HG03520 (cell line): ENCODE data around the gene CHL1.
A peak's percentile ranks its signal among the peaks of the same experiment; 100 is the strongest.

Experiments used
- ATAC-seq: cut with Tn5 transposase; IDR thresholded peaks from one replicate; pipeline ENCODE4 v1.9.1; 2021; ENCODE audit warnings: mild to moderate bottlenecking, moderate library complexity; ENCODE audit not compliant: unreplicated experiment

Gene CHL1

GRCh38 chr3:330494-331115 is 134.0 kb downstream of the CHL1 start:
- ATAC-seq, result no peak

GRCh38 chr3:331881-332280 is 135.3 kb downstream of the CHL1 start:
- no peak for ATAC-seq

DNA sequence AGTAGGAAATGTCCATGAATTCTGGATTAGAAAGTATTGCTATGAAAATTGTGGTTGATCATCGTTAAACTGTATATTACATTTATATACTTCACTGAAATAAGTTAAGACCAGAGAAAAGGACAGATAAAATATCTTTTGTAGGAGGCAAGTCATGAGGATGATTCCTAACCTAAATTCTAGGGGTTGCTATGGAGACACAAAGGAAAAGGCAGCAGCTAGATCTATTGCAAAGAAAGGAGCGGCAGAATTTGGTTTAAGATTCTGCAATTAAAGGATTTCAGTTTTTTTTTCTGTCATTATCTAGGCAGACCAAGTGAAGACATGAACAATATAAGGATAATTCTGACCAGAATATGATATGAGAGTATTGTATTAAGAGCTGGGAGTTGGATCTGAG is 136.1 kb downstream of the CHL1 start:
- no peak for ATAC-seq

DNA sequence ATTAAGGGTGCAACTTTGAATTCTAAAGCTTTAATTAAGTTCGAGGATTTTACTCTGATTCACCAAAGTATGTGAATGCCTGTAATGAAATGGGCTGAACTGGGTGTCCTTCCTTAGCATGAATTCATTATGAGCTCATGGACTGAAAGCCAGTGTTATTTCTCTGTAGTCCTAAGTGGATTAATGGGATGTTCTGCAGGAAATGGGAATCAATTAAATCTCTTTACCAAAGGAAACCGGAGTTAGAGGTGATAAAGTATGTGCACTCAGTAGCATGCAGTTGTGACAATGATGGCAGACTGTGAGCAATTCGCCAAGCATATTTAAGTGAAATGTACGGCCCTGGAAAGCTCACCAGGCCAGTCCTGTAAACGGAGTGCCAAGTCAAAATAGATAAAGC is 138.7 kb downstream of the CHL1 start:
- no peak for ATAC-seq

GRCh38 chr3:339351-339750 is 142.8 kb downstream of the CHL1 start:
- ATAC-seq, result no peak

DNA sequence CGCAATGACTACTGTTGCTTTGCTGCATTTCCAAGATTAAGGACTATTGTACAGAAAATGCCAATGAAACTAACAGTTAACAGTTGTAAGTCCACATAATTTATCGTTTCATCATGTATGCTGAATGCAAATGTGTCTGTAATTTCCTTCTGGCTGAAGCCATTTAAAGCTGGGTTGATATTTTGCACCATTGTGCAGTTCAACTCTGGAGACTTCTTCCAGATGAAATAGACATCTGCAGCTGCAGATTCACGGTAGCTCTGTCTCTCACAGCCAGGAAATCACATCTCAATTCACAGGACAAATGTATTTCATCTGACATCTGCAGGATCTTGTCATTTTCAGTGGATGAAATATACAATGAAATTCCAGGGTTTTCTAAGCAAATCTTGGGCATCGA is 145.4 kb downstream of the CHL1 start:
- no peak for ATAC-seq

DNA sequence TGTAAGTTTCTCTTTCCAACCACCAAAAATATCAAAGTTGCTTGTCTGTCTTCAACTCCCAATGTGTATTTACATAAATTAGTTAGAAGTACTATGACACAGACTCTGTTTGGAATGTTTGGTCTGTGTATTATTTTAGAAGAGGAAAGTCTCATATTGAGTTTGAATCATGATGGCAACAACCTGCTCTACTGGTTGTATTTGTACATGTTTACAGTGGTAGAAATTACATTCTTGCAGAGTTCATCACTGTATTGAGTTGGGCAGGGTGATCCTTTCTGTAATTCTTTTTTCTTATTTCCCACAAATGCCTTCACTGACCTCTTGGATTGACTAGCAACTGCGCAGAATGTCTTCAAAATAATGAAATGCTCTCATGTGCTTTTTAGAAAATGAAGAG is 149.6 kb downstream of the CHL1 start:
- ATAC-seq, result no peak

DNA sequence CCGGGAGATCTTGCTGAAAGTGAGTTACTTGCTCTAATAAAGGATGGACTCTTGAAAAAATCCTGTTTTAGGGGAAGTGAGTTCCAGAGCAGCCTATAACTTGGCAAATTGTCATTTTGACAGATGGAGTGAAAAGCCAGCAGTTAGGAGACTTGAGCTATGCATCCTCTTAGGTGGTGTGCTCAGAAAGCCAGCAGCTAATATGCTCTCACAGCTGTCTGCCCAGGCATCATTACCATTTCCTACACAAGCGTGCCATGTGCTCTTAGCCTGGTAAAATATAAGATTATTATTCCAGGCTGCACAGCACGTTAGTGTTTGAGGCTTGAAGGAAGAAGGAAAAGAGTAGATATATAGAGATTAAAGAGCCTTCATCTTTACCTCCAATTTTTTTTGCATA is 151.0 kb downstream of the CHL1 start:
- no peak for ATAC-seq

GRCh38 chr3:350871-351371 is 154.4 kb downstream of the CHL1 start:
- ATAC-seq, result no peak

DNA sequence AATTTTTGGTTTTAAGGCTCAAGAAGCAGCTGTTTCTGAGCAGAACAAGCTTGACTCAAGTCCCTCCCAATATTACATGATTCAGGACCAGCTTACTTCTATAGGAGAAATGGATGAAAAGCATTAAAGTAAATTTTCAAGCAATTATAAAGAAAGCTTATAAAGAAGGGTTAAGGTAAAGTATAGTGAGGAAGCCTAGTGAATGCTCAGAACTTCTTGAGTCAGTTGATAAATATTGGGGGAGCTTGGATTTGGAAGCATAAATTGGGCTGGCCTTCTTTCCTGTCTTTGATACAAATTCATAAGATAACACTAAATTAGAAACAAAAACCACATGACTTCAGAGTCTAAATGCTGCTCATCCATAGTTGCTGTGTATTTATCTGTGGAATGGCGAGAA is 156.0 kb downstream of the CHL1 start:
- no peak for ATAC-seq

DNA sequence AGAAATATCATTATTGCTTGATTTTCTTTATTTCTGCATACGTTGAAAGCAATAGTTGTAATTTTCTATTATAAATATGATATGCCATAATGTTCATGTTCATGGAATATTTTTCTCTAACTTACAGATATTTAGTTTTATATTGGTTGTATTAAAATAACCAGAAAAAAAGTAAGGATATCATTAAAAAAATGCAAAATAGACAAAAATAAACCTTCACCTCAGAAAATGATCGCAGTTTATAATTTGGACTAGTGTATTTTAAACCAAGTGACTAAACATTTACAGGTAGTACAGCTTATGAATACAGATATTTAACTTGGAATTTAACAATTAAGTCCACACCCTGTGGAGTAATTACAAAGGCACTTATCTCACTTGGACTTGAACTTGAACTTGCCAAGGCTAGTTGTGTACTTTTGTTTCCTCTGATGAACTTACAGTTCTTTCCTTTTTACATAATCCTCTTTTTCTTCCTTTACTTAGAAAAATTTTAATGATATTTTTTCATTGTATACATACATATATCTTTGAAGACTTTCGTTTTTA is 156.7 kb downstream of the CHL1 start:
- no peak for ATAC-seq

- peak; percentile 77 for ATAC-seq
Observed at GRCh38 chr3:354432-354831, 157.9 kb downstream of the CHL1 start.

DNA sequence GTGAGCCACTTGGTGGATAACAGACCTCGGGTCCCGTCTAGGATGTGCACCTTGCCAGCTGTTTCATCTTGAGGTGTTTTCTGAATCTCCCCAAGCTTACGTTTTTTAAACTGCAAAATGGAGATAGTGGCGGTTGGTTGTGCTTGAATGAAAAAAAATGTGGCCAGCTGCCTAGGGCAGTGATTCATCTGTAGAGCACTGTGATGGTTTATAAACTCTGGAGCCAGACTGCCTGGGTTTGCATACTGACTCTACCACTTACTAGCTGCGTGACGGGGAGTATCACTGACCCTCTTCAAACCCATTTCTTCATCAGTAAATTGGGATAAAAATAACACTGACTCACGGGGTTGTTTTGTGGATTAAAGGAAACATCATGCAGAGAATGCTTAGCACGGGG is 159.1 kb downstream of the CHL1 start:
- no peak for ATAC-seq

DNA sequence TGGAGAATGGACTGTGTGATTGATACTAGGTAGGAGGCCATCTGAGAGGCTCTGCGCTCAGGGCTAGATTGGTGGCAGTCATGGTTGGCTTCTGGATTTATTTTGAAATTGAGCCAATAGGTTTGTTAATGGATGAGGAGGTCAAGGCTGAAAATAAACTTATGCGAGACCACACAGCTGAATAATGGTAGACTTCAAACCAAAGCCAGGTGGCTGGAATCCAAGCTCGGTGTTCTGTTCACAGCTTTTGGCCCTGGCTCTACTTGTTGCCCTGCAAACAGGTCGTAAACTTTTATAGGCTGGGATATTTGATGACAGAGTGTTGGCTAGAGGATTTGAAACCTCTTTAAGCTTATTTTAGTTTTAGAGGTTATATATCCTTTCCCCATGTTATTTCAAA is 160.4 kb downstream of the CHL1 start:
- ATAC-seq, result no peak

- ATAC-seq, result peak; percentile 59
Observed at GRCh38 chr3:359672-360071, 163.1 kb downstream of the CHL1 start.

DNA sequence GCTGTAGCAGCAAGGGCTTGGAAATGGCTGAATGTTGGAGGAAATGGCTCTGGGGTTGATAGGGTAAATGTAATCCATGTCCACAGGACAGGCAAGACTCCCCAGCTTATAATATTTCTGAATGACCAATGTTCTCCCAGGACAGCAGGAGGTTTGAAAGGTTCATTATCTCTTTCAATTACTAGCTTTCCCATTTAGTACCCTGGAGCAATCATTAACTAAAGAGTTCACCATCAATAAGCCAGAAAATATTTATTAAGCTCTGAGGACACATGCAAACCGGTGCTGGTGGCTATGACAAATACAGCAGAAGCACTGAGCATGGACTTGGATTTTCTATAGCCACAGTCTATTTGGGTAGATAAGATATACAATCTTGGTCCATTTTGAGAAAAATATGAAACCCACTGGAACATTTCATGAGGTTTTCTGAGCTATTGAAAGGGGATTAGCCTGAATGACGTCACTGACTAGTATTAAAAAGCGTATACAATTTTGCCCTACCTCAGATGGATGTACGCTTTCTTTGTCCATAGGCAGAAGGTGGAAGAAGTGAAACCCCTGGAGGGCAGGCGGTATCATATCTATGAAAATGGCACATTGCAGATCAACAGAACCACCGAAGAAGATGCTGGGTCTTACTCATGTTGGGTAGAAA is 166.2 kb downstream of the CHL1 start:
- no peak for ATAC-seq

DNA sequence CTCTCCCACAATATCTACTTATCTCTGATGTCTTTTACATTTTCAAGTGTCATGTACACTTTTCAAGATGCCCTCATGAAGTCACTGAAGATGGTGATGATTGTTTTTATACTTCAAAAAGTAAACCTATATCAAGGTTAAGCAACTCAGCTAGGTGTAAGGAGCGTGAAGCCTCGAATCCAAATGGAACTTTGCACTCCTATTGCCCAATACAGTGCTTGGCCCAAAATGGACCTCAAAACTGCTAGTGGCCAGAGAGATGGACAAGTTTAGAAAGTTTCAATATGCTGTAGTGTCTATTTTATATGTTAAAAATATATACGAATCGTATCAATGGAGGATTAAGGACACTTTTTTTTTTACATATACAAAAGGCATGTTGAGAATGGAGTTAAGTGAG is 167.7 kb downstream of the CHL1 start:
- no peak for ATAC-seq

DNA sequence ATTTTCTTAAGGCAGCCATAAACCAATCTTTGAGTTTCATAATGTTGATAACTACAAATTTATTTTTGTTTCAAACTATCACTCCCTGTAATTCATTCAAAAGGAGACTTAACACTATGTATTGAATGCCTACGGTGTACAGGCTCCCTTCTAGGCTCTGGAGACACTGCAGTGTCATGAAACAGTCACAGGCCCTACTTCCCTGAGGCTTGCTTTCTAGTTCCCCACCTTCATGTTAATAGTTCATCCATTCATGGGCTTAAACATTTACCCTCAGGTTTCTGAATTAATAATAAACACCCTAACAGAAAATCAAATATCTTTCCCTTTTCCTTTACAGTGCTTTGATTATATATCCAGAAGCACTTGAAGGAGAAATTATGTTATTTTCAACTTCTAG is 168.7 kb downstream of the CHL1 start:
- ATAC-seq, result no peak

DNA sequence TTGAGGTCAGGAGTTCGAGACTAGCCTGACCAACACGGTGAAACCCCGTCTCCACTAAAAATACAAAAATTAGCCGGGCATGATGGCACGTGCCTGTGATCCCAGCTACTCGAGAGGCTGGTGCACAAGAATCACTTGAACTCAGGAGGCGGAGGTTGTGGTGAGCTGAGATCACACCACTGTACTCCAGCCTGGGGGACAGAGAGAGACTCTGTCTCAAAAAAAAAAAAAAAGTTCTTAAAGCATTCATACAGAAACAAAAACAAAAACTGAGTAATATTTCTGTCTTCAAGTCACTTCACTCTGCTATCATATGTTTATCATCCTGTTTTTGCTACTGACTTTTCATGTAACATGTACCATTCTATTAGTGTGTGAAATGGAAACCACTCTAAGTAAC is 169.7 kb downstream of the CHL1 start:
- ATAC-seq, result peak; percentile 55

GRCh38 chr3:373193-373779 is 176.7 kb downstream of the CHL1 start:
- no peak for ATAC-seq

DNA sequence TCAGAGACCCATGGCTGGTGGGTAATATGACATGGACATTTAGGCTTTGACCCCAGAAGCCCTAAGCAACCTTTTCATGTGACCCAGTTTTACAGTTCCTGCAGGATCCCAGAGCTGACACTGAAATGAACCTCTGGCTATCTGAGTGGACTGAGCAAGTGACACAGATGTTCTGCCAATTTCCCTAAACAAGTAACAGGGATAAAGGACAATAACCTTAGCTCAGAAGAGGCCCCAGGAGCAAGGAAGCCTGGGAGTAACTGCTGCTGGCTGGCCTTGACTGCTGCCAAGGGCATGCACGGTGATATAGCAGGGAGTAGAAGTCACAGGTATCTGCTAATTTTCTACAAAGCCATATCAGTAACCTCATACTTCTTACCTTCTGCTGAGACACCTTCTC is 177.9 kb downstream of the CHL1 start:
- no peak for ATAC-seq

- ATAC-seq, result peak; percentile 73
Observed at GRCh38 chr3:377158-377561, 180.6 kb downstream of the CHL1 start.
